K562 (cell line): ENCODE data around the gene RAB3GAP2. TPM values are rescaled to one million over a fixed set of nuclear protein-coding genes. Genes with fewer than 3 reads are reported as not detected.

ENCODE experiments used
- ATAC-seq: fragments of 200-7000 bp; cut with Tn5 transposase; 3 replicates; pipeline ENCODE4 v1.9.1; 2020; ENCODE audit warnings: moderate library complexity
- BruUV-seq: library from RNA; stranded (reverse); fragments of 400-500 nt; replicated peaks from 2 replicates; lab custom pipeline; 2021; lab: Mats Ljungman, UMichigan
- CTCF ChIA-PET: fragments of 300-600 bp; formaldehyde crosslinking; extraction: SDS; loops from one replicate; lab custom pipeline; 2021; ENCODE audit warnings: low intra/inter-chr PET ratio; lab: Yijun Ruan, JAX
- POLR2A ChIA-PET: fragments of 300-600, 350-650 bp; sonication (Branson Sonifier 250); formaldehyde crosslinking; extraction: SDS; loops from one replicate; lab custom pipeline; 2021; ENCODE audit warnings: antibody characterized with exemption, inconsistent platforms; lab: Yijun Ruan, JAX
- DNase-seq, 4 experiments: peaks; one replicate each; pipeline versions ENCODE4 v3.0.0 to v3.0.0-alpha.2; 2011 to 2018; ENCODE audit warnings: low spot score in 3 of 4, mixed read lengths in 3 of 4; ENCODE audit errors: extremely low read depth in 1 of 4
- FAIRE-seq: peaks from 2 replicates; lab custom pipeline; 2011; peaks lifted over from hg19 to GRCh38; lab: Jason Lieb, UNC
- H2AFZ ChIP-seq: 2 replicates; pipeline ENCODE4 v1.6.0; 2011; ENCODE audit warnings: low read depth, low read length, control low read depth, inconsistent platforms
- H3K27ac ChIP-seq: fragments of 200-600 bp; 3 replicates; pipeline ENCODE4 v1.8.0; 2011; ENCODE audit warnings: low read depth, mild to moderate bottlenecking, control low read depth, inconsistent platforms, low read length, moderate library complexity, mixed read lengths; ENCODE audit errors: extremely low read depth
- H3K27me3 ChIP-seq, 2 experiments: fragments of 300-600 bp in 1 of 2; 2 replicates in 1 of 2; 3 replicates in 1 of 2; pipeline versions ENCODE4 v1.6.0 to v1.8.0; 2011; ENCODE audit warnings: inconsistent platforms in 2 of 2, low read length in 2 of 2, mild to moderate bottlenecking in 1 of 2, mixed read lengths in 1 of 2, moderate library complexity in 1 of 2; ENCODE audit not compliant: control insufficient read depth in 2 of 2, insufficient read depth in 2 of 2
- H3K36me3 ChIP-seq: fragments of 300-600 bp; 3 replicates; pipeline ENCODE4 v1.8.0; 2011; ENCODE audit warnings: mild to moderate bottlenecking, low read length, inconsistent platforms; ENCODE audit not compliant: control insufficient read depth, insufficient read depth
- H3K4me1 ChIP-seq, 2 experiments: fragments of 200-600 bp in 1 of 2; replicated peaks in 1 of 2; 2 replicates in 1 of 2; 3 replicates in 1 of 2; pipeline versions ENCODE4 v1.5.1 to v1.8.0; 2011; ENCODE audit warnings: inconsistent platforms in 2 of 2, low read length in 2 of 2, mild to moderate bottlenecking in 1 of 2, mixed read lengths in 1 of 2, moderate library complexity in 1 of 2; ENCODE audit not compliant: control insufficient read depth in 2 of 2, insufficient read depth in 2 of 2
- H3K4me2 ChIP-seq: 2 replicates; pipeline ENCODE4 v1.6.1; 2011; ENCODE audit warnings: low read length, control low read depth, inconsistent platforms, mixed read lengths; ENCODE audit not compliant: insufficient read depth
- H3K4me3 ChIP-seq: fragments of 200-600 bp; sonication (generic), shearing (Covaris generic); 2 replicates; pipeline ENCODE4 v1.5.1; 2016; ENCODE audit warnings: control low read depth, inconsistent platforms
- H3K79me2 ChIP-seq: fragments of 200-600 bp; 3 replicates; pipeline ENCODE4 v1.8.0; 2011; ENCODE audit warnings: low read length, inconsistent platforms; ENCODE audit not compliant: control insufficient read depth, insufficient read depth
- H3K9ac ChIP-seq, 2 experiments: 2 replicates each; pipeline versions ENCODE4 v1.6.0 to v1.6.1; 2011; ENCODE audit warnings: low read depth in 2 of 2, low read length in 2 of 2, control low read depth in 1 of 2, inconsistent platforms in 1 of 2, mild to moderate bottlenecking in 1 of 2, mixed read lengths in 1 of 2; ENCODE audit not compliant: insufficient read depth in 1 of 2
- H3K9me1 ChIP-seq: one replicate; pipeline ENCODE4 v1.6.0; 2011; ENCODE audit warnings: inconsistent platforms, mild to moderate bottlenecking, low read length, moderate library complexity; ENCODE audit not compliant: control insufficient read depth, insufficient read depth
- H3K9me3 ChIP-seq: replicated peaks from 2 replicates; pipeline ENCODE4 v1.5.1; 2011; ENCODE audit warnings: low read depth, low read length, inconsistent platforms; ENCODE audit not compliant: control insufficient read depth, insufficient read depth
- H4K20me1 ChIP-seq: replicated peaks from 2 replicates; pipeline ENCODE4 v1.6.1; 2011; ENCODE audit warnings: low read length, inconsistent platforms, mixed read lengths; ENCODE audit not compliant: control insufficient read depth, insufficient read depth
- BACH1 ChIP-seq: fragments of 200-800 bp; sonication (Bioruptor generic); IDR thresholded peaks from 2 replicates; pipeline ENCODE4 v1.6.1; 2016; ENCODE audit warnings: missing genetic modification characterization, missing compliant biosample characterization
- CBX5 ChIP-seq: IDR thresholded peaks from 2 replicates; pipeline ENCODE4 v1.6.1; 2014; ENCODE audit warnings: low read depth, borderline replicate concordance
- CCNT2 ChIP-seq: IDR thresholded peaks from 2 replicates; pipeline ENCODE4 v1.6.1; 2011; ENCODE audit warnings: borderline replicate concordance, low read depth, mild to moderate bottlenecking, moderate library complexity, mixed read lengths, low read length; ENCODE audit not compliant: insufficient read length; ENCODE audit errors: extremely low read depth
- EZH2 ChIP-seq: IDR thresholded peaks from 2 replicates; pipeline ENCODE4 v1.6.1; 2012; ENCODE audit warnings: low read depth, mild to moderate bottlenecking, inconsistent platforms, low read length, borderline replicate concordance
- FOXJ3 ChIP-seq: sonication (generic); formaldehyde crosslinking; IDR thresholded peaks from 2 replicates; pipeline ENCODE4 v1.4.0; 2020; ENCODE audit warnings: mild to moderate bottlenecking, missing genetic modification reagents
- FOXK2 ChIP-seq, 2 experiments: fragments of 450-650 bp; IDR thresholded peaks in 1 of 2; conservative IDR thresholded peaks in 1 of 2; 2 replicates each; pipeline ENCODE4 v1.6.1; 2016; ENCODE audit warnings: low read depth in 2 of 2, mild to moderate bottlenecking in 1 of 2
- HIVEP1 ChIP-seq: fragments of 250-450 bp; sonication (Bioruptor Pico); IDR thresholded peaks from 2 replicates; pipeline ENCODE4 v1.4.0; 2020; ENCODE audit warnings: mild to moderate bottlenecking
- NFIX ChIP-seq: fragments of 250-450 bp; sonication (Bioruptor Pico); IDR thresholded peaks from 2 replicates; pipeline ENCODE4 v1.4.0; 2020; ENCODE audit warnings: low read depth, mild to moderate bottlenecking, moderate library complexity
- PHF20 ChIP-seq: fragments of 450-650 bp; IDR thresholded peaks from 2 replicates; pipeline ENCODE4 v1.6.1; 2018; ENCODE audit not compliant: partially characterized antibody
- SAFB ChIP-seq: fragments of 200-400 bp; formaldehyde crosslinking; IDR thresholded peaks from 2 replicates; pipeline ENCODE4 v1.6.1; 2017; ENCODE audit warnings: low read depth, low read length, borderline replicate concordance
- ZNF146 ChIP-seq: IDR thresholded peaks from one replicate; pipeline ENCODE4 v1.6.1; 2018; ENCODE audit warnings: missing compliant biosample characterization; ENCODE audit not compliant: unreplicated experiment
- ZNF253 ChIP-seq: fragments of 250-450 bp; sonication (Bioruptor Pico); conservative IDR thresholded peaks from 2 replicates; pipeline ENCODE4 v1.6.1; 2021; ENCODE audit warnings: mild to moderate bottlenecking
- WGBS: fragments of 100-300 bp; shearing (Covaris generic); methylation state at CpG from one replicate; pipeline ENCODE4 v1.1.6; 2016; ENCODE audit warnings: low coverage, mixed read lengths; ENCODE audit not compliant: insufficient coverage; ENCODE audit errors: missing lambda C conversion rate; 5-methylcytosine and 5-hydroxymethylcytosine counted together
- in situ Hi-C: fragments of 300-500 bp; cut with MboI; formaldehyde crosslinking; loops from 4 replicates; pipeline ENCODE4 v1.15.0; 2018; ENCODE audit warnings: inconsistent platforms, mixed read lengths
- intact Hi-C: fragments of 100-400 bp; cut with micrococcal nuclease; formaldehyde crosslinking; loops from 2 replicates; pipeline ENCODE4 v1.14.2; 2022
- polyA plus RNA-seq, 8 experiments: library from polyadenylated mRNA; depleted of rRNA in 4 of 8; stranded (reverse) in 5 of 8; unstranded in 3 of 8; fragments of >200 nt; fragmentation: Nextera tagmentation in 2 of 8; fragmentation: Illumina TruSeq in 1 of 8; extraction: Ambion mirVana in 2 of 8; extraction: Trizol in 1 of 8; gene quantifications; 2 replicates each; pipeline versions ENCODE4 v1.2.1 to v1.2.3, GENCODE V29; 2011 to 2014; ENCODE audit warnings: inconsistent platforms in 1 of 8, missing spikeins in 1 of 8
- total RNA-seq, 7 experiments: library from RNA; depleted of rRNA in 6 of 7; stranded (reverse); fragments of >200 nt in 6 of 7; fragmentation: Illumina TruSeq in 2 of 7; extraction: Trizol in 2 of 7; gene quantifications; 2 replicates each; pipeline versions ENCODE4 v1.2.1 to v1.2.3, GENCODE V29; 2011 to 2021; ENCODE audit warnings: low replicate concordance in 1 of 7
- TF ChIP-seq, protein P1 (sequence below), 2 experiments: fragments of 450-650 bp; formaldehyde crosslinking in 1 of 2; IDR thresholded peaks; 2 replicates each; pipeline versions ENCODE4 v1.4.0 to v1.6.1; 2014 to 2020; ENCODE audit warnings: mild to moderate bottlenecking in 2 of 2, borderline replicate concordance in 1 of 2, low read depth in 1 of 2

RAB3GAP2 gene
- total and polyA plus RNA-seq, 9 of the 15 experiments (the other 6 are each of a cell fraction or from before 2014, with no cell fraction given) = 14.1 to 69.1 (median 32.2) TPM

DNA sequence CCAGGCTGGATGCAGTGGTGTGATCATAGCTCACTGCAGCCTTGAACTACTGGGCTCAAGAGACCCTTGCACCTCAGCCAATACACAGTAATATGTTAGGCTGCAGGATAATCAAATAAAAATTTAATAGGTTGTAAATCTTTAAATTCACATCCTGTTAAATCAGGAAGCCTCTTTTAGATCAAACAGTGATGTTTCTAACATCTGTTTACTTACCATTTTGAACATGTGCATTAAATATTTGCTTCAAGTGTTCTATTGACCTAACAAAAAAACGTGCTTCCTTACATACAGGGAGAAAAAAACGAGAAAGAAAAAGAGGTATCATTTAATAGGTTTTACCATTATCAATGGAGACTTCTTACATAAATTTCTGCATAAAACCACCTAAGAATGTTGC is 107.7 kb downstream of the RAB3GAP2 start (continued):
- TF ChIP-seq FOXK2 (conservative IDR thresholded peaks at IDR 0.05 in 1 of 2, IDR thresholded peaks at IDR 0.05 in 1 of 2; ENCODE audit: low read depth in 2 of 2) (no peak), FOXJ3 (CRISPR knock-in tag) (no peak), EZH2 (no peak), HIVEP1 (CRISPR knock-in tag) (no peak), ZNF146 (CRISPR knock-in tag) (no peak), CCNT2 (no peak)

DNA sequence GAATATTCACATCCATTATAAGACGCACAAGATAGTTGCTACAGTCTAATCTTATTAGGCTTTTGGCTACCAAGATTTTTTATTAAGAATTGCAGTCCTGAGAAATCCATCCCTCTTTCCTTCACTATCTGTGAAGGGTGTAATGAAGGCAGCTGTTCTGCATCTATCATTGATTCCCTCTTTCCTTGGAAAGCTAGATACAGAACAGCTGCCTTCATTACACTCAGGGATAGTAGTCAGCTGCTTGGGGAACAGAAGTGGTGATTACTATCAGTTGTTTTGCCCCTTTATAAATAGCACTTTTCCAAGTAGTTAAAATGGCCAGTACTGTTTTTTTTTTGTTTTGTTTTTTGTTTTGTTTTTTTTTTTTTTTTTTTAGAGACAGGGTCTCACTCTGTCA is 108.1 kb downstream of the RAB3GAP2 start:
- no peak overlapping the region for H3K27ac ChIP-seq
- H3K27me3 ChIP-seq = no peaks in the 10 kb centered on the region
- peaks cover 57% of the 10 kb centered on the region for H3K36me3 ChIP-seq
- intact Hi-C loops = no loop called here
- H3K9ac ChIP-seq = no peak overlapping the region
- BruUV-seq = no TSS peak
- H3K4me3 ChIP-seq = no peak overlapping the region
- H4K20me1 ChIP-seq = no peaks in the 10 kb centered on the region
- no peak for TF ChIP-seq CBX5
- no peak for TF ChIP-seq BACH1
- no peak for TF ChIP-seq NFIX (CRISPR knock-in tag)
- TF ChIP-seq SAFB = no peak
- no peak for TF ChIP-seq ZNF253 (CRISPR knock-in tag)
- TF ChIP-seq, protein P1, sequence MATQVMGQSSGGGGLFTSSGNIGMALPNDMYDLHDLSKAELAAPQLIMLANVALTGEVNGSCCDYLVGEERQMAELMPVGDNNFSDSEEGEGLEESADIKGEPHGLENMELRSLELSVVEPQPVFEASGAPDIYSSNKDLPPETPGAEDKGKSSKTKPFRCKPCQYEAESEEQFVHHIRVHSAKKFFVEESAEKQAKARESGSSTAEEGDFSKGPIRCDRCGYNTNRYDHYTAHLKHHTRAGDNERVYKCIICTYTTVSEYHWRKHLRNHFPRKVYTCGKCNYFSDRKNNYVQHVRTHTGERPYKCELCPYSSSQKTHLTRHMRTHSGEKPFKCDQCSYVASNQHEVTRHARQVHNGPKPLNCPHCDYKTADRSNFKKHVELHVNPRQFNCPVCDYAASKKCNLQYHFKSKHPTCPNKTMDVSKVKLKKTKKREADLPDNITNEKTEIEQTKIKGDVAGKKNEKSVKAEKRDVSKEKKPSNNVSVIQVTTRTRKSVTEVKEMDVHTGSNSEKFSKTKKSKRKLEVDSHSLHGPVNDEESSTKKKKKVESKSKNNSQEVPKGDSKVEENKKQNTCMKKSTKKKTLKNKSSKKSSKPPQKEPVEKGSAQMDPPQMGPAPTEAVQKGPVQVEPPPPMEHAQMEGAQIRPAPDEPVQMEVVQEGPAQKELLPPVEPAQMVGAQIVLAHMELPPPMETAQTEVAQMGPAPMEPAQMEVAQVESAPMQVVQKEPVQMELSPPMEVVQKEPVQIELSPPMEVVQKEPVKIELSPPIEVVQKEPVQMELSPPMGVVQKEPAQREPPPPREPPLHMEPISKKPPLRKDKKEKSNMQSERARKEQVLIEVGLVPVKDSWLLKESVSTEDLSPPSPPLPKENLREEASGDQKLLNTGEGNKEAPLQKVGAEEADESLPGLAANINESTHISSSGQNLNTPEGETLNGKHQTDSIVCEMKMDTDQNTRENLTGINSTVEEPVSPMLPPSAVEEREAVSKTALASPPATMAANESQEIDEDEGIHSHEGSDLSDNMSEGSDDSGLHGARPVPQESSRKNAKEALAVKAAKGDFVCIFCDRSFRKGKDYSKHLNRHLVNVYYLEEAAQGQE (IDR thresholded peaks at IDR 0.05; ENCODE audit: borderline replicate concordance) = no peak
- TF ChIP-seq, protein P1 (CRISPR knock-in tag; IDR thresholded peaks at IDR 0.05; ENCODE audit: low read depth) = no peak
- TF ChIP-seq PHF20 = no peak
- in situ Hi-C loops = no loop called here
- no peaks in the 10 kb centered on the region for H3K4me1 ChIP-seq
- 95% methylated on average over 1 of the region's 1 CpG for WGBS
- DNase-seq = no peak
- no peaks in the 10 kb centered on the region for H3K9me3 ChIP-seq
- ChIA-PET CTCF (no interaction called here), POLR2A (interaction anchor here (1.0 kb wide), 1 partner anchor 17 kb away, joined by 3 read pairs; no protein-coding TSS in a partner anchor)
- no peaks in the 10 kb centered on the region for H3K9me1 ChIP-seq
- no peak for ATAC-seq
- H3K4me2 ChIP-seq = no peak overlapping the region
- FAIRE-seq = no peak
- H3K79me2 ChIP-seq = no peaks in the 10 kb centered on the region
- H2AFZ ChIP-seq = no peak overlapping the region
